Endothelial cell (in vitro differentiated cells): ENCODE measurements around the gene FBXO11. TPM values are rescaled to one million over a fixed set of nuclear protein-coding genes. Genes with fewer than 3 reads are reported as not detected.

Source experiments
- DNase-seq: peaks from one replicate; pipeline ENCODE4 v3.0.0; 2021; ENCODE audit warnings: low spot score
- H3K27ac Mint-ChIP-seq: one replicate; pipeline ENCODE4 v1.8.0; 2021; ENCODE audit warnings: mixed read lengths, inconsistent platforms; ENCODE audit not compliant: unreplicated experiment
- H3K27me3 Mint-ChIP-seq: one replicate; pipeline ENCODE4 v1.8.0; 2021; ENCODE audit warnings: mild to moderate bottlenecking, moderate library complexity, mixed read lengths, inconsistent platforms; ENCODE audit not compliant: unreplicated experiment
- H3K36me3 Mint-ChIP-seq: one replicate; pipeline ENCODE4 v1.8.0; 2021; ENCODE audit warnings: mild to moderate bottlenecking, low read depth, mixed read lengths, inconsistent platforms; ENCODE audit not compliant: unreplicated experiment
- H3K4me1 Mint-ChIP-seq: one replicate; pipeline ENCODE4 v1.8.0; 2021; ENCODE audit warnings: mild to moderate bottlenecking, mixed read lengths, inconsistent platforms; ENCODE audit not compliant: unreplicated experiment
- H3K4me3 Mint-ChIP-seq: one replicate; pipeline ENCODE4 v1.8.0; 2021; ENCODE audit warnings: mild to moderate bottlenecking, mixed read lengths, inconsistent platforms; ENCODE audit not compliant: unreplicated experiment
- H3K9me3 Mint-ChIP-seq: one replicate; pipeline ENCODE4 v1.8.0; 2021; ENCODE audit warnings: mixed read lengths, inconsistent platforms; ENCODE audit not compliant: unreplicated experiment
- total RNA-seq: library from RNA; stranded (reverse); fragmentation: NEBNext Ultra II Directional; extraction: Animal tissue kit (Norgen Biotek cat#: 25700); gene quantifications from one replicate; pipeline ENCODE4 v1.2.1, GENCODE V29; 2021; ENCODE audit not compliant: unreplicated experiment
- TF ChIP-seq, protein P1 (sequence below): fragments of 200-600 bp; sonication (generic); IDR thresholded peaks from one replicate; pipeline ENCODE4 v1.5.0; 2021; ENCODE audit warnings: antibody characterized with exemption; ENCODE audit not compliant: unreplicated experiment

Gene FBXO11
- total RNA-seq, 1 donor from 2014 or later = 84.6 TPM

DNA sequence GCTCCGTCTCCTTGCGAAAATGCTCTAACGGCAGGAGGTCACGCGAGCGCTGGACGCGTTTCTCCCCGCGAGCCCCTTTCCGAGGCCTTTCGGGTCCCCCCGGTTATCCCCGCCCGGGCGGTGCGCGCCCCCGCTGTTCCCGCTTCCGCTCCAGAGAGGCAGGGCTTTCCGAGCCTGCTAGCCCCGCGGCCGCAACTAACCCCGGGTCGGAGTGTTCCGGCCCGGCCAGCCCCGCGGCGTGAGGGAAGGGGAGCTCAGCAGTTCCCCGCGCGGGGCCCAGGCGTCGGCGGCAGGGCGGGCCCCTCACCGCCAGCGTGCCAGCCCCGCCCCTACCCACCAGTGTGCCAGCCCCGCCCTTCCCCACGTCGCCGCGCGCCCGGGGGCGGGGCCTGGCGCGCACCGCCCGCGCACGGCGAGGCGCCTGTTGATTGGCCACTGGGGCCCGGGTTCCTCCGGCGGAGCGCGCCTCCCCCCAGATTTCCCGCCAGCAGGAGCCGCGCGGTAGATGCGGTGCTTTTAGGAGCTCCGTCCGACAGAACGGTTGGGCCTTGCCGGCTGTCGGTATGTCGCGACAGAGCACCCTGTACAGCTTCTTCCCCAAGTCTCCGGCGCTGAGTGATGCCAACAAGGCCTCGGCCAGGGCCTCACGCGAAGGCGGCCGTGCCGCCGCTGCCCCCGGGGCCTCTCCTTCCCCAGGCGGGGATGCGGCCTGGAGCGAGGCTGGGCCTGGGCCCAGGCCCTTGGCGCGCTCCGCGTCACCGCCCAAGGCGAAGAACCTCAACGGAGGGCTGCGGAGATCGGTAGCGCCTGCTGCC lies 123.4 kb downstream of the FBXO11 start, which contains the start of gene MSH6:
Gene MSH6, plus strand, starts transcription at position 475 of the 815 bp plus-strand sequence. Its CDS starts 89 bp downstream, at position 564.
- H3K27ac Mint-ChIP-seq = peak within 1 kb of the TSS; percentile 36
- no peaks in the 10 kb centered on the region for H3K9me3 Mint-ChIP-seq
- H3K36me3 Mint-ChIP-seq = no peaks in the 10 kb centered on the region

GRCh38 chr2:47782381-47782670 lies 124.0 kb downstream of the FBXO11 start:
- TF ChIP-seq, protein P1, sequence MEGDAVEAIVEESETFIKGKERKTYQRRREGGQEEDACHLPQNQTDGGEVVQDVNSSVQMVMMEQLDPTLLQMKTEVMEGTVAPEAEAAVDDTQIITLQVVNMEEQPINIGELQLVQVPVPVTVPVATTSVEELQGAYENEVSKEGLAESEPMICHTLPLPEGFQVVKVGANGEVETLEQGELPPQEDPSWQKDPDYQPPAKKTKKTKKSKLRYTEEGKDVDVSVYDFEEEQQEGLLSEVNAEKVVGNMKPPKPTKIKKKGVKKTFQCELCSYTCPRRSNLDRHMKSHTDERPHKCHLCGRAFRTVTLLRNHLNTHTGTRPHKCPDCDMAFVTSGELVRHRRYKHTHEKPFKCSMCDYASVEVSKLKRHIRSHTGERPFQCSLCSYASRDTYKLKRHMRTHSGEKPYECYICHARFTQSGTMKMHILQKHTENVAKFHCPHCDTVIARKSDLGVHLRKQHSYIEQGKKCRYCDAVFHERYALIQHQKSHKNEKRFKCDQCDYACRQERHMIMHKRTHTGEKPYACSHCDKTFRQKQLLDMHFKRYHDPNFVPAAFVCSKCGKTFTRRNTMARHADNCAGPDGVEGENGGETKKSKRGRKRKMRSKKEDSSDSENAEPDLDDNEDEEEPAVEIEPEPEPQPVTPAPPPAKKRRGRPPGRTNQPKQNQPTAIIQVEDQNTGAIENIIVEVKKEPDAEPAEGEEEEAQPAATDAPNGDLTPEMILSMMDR = no peak
- Mint-ChIP-seq H3K4me3 (peak overlapping the region; percentile 85), H3K4me1 (peaks cover 16% of the 10 kb centered on the region), H3K9me3 (no peaks in the 10 kb centered on the region), H3K27me3 (peaks cover 3% of the 10 kb centered on the region), H3K27ac (peak overlapping the region; percentile 36), H3K36me3 (no peaks in the 10 kb centered on the region)
- DNase-seq = no peak

More for the DNA sequence above, 123.4 kb downstream of the FBXO11 start, which contains the start of gene MSH6:
- Mint-ChIP-seq H3K4me3 (peak within 1 kb of the TSS; percentile 92), H3K4me1 (peaks cover 11% of the 10 kb centered on the region), H3K27me3 (no peaks in the 10 kb centered on the region)
- TF ChIP-seq, protein P1 = no peak
- peak; percentile 91 for DNase-seq

GRCh38 chr2:47779426-47779790 lies 126.9 kb downstream of the FBXO11 start:
- H3K4me1 Mint-ChIP-seq = peaks cover 14% of the 10 kb centered on the region
- no peaks in the 10 kb centered on the region for H3K9me3 Mint-ChIP-seq
- H3K27ac Mint-ChIP-seq = no peak overlapping the region
- TF ChIP-seq, protein P1 = no peak
- peaks cover 4% of the 10 kb centered on the region for H3K27me3 Mint-ChIP-seq
- no peak for DNase-seq
- no peak overlapping the region for H3K4me3 Mint-ChIP-seq
- no peaks in the 10 kb centered on the region for H3K36me3 Mint-ChIP-seq

DNA sequence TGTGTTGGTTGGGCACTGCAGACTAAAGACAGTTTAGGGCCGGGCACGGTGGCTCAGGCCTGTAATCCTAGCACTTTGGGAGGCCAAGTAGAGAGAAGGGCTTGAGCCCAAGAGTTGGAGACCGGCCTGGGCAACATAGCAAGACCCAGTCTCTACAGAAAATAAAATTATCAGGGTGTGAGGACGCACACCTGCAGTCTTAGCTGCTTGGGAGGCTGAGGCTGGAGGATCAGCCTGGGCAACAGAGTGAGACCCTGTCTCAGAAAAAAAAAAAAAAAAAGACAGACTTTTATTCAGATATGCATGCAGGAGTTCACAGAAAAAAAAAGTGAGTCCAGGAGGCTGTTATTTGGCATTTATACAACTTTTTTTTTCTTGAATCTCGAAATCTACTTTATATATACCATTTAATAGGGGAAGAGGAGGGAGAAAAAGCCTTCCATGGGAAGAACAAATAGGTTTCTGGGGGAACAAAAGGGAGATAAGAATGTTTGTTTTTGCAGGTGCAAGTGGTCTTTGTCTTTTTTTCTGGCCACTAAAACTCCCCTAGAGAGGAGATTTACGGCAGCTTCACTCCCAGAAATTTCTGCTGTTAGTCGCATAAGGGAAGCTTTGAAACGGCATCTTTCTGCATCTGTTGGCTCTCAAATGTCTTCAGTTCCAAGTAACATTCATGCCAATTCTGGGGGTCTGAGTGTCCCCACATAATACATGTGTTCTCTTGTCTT lies 127.4 kb downstream of the FBXO11 start:
- H3K27me3 Mint-ChIP-seq = peaks cover 4% of the 10 kb centered on the region
- no peaks in the 10 kb centered on the region for H3K9me3 Mint-ChIP-seq
- H3K27ac Mint-ChIP-seq = no peak overlapping the region
- H3K36me3 Mint-ChIP-seq = no peaks in the 10 kb centered on the region
- peaks cover 14% of the 10 kb centered on the region for H3K4me1 Mint-ChIP-seq
- TF ChIP-seq, protein P1 = no peak
- H3K4me3 Mint-ChIP-seq = no peak overlapping the region
- DNase-seq = no peak
